ENCODE results near the gene DCLK1. TPM values are rescaled to one million over a fixed set of nuclear protein-coding genes. Genes with fewer than 3 reads are reported as not detected.
A peak's percentile ranks its signal among the peaks of the same experiment; 100 is the strongest.

Gene DCLK1
- total RNA-seq, 2 donors from 2014 or later = 2.6 to 8.6 TPM

GRCh38 chr13:35940734-35941133 lies 190.4 kb downstream of the DCLK1 start:
- DNase-seq = no peak
- intact Hi-C loops (cut with DNase I) = no loop called here
- Histone ChIP-seq H3K9me3 (no peaks in the 10 kb centered on the region), H3K27ac (no peak overlapping the region), H3K4me1 (no peaks in the 10 kb centered on the region), H3K4me3 (no peak overlapping the region), H3K36me3 (replicated peaks in 1 of 2; ENCODE audit: insufficient read depth in 1 of 2, low read depth in 2 of 2) (no peaks in the 10 kb centered on the region), H3K27me3 (no peaks in the 10 kb centered on the region)
- 52 to 68% methylated on average over 4 of the region's 4 CpGs for whole genome bisulfite sequencing, 2 donors
- ATAC-seq = no peak
- TF ChIP-seq CTCF (IDR thresholded peaks at IDR 0.05) (no peak), POLR2A (IDR thresholded peaks at IDR 0.05) (no peak)

- H3K36me3 ChIP-seq (replicated peaks in 1 of 2; ENCODE audit: insufficient read depth in 1 of 2, low read depth in 2 of 2) = no peaks in the 10 kb centered on the region
- no peaks in the 10 kb centered on the region for H3K9me3 ChIP-seq
- WGBS, 2 donors = 33 to 56% methylated on average over 3 of the region's 3 CpGs
- intact Hi-C loops (cut with DNase I) = no loop called here
- ATAC-seq = no peak
- DNase-seq = no peak
- no peaks in the 10 kb centered on the region for H3K4me1 ChIP-seq
- no peak for TF ChIP-seq POLR2A (IDR thresholded peaks at IDR 0.05)
- TF ChIP-seq CTCF (IDR thresholded peaks at IDR 0.05) = no peak
- no peaks in the 10 kb centered on the region for H3K27me3 ChIP-seq
- H3K27ac ChIP-seq = no peak overlapping the region
- no peak overlapping the region for H3K4me3 ChIP-seq
These were observed 194.8 kb downstream of the DCLK1 start for GRCh38 chr13:35936246-35936978.

GRCh38 chr13:35930665-35931631 lies 200.2 kb downstream of the DCLK1 start:
- H3K9me3 ChIP-seq = no peaks in the 10 kb centered on the region
- DNase-seq (no peak), ATAC-seq (peak; percentile 33)
- H3K4me3 ChIP-seq = no peak overlapping the region
- no peak for TF ChIP-seq POLR2A (IDR thresholded peaks at IDR 0.05)
- TF ChIP-seq CTCF (IDR thresholded peaks at IDR 0.05) = no peak
- H3K27ac ChIP-seq = no peak overlapping the region
- no peaks in the 10 kb centered on the region for H3K27me3 ChIP-seq
- intact Hi-C loops (cut with DNase I) = no loop called here
- 41 to 52% methylated on average over 4 of the region's 4 CpGs for WGBS, 2 donors
- no peaks in the 10 kb centered on the region for H3K36me3 ChIP-seq (replicated peaks in 1 of 2; ENCODE audit: insufficient read depth in 1 of 2, low read depth in 2 of 2)
- no peaks in the 10 kb centered on the region for H3K4me1 ChIP-seq

GRCh38 chr13:35927567-35928021 lies 203.6 kb downstream of the DCLK1 start:
- H3K4me1 ChIP-seq = no peaks in the 10 kb centered on the region
- ATAC-seq = peak; percentile 48
- WGBS, 2 donors = 67 to 77% methylated on average over 4 of the region's 4 CpGs

More at GRCh38 chr13:35927567-35928021, 203.6 kb downstream of the DCLK1 start:
- peak in 1 of 4 donors; percentile 32 for DNase-seq
- Histone ChIP-seq H3K4me3 (no peak overlapping the region), H3K27ac (peak overlapping the region in 1 of 4 donors; percentile 11), H3K36me3 (replicated peaks in 1 of 2; ENCODE audit: insufficient read depth in 1 of 2, low read depth in 2 of 2) (no peaks in the 10 kb centered on the region), H3K9me3 (no peaks in the 10 kb centered on the region), H3K27me3 (no peaks in the 10 kb centered on the region)
- TF ChIP-seq CTCF (IDR thresholded peaks at IDR 0.05) = no peak
- TF ChIP-seq POLR2A (IDR thresholded peaks at IDR 0.05) = no peak
- intact Hi-C loops (cut with DNase I) = no loop called here

Measured in body of pancreas (tissue), 4 donors.